GM10847 (cell line): ENCODE results near the gene YPEL2.

Experiments used
- POLR2A ChIP-seq: IDR thresholded peaks from 2 replicates; pipeline ENCODE4 v1.6.1; 2011; ENCODE audit not compliant: insufficient read length; ENCODE audit errors: extremely low read depth

YPEL2 gene

DNA sequence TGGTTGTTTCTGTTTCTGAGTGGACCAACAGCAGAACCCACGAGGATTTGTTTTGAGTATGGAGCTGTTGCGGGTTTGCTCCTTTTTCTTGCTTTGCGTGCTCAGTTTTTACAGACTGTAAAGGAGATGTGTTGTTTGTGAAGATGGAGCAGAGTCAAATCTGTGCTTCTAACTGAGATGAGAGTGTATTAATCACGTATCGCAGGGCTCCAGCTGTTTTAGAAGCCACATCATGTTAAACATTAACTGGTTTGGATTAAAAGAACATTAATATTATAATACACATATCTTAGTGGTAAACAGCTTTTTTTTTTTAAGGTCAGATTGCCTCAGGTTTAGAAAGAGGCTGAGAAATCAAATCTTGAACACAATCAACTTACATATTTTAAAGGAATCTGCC lies 69.4 kb downstream of the YPEL2 start:
- no peak for TF ChIP-seq POLR2A

DNA sequence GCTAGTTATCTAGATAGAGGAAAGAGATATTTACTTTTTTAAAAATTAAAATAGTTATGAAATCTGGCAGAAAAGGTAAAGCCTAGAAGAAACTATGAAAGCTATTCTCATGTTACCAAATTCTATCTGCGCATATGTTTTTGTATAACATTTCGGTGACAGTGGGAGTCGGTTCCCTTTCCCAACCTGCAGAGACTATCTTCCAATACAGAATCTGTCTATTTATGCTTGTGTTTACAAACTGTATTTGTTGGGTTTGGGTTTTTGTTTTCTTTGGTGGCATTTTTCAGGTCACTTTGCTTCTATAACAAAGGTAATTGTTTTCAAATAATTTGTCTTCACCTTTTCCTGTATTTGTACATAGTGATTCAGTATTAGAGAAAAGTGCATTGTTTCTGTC lies 69.8 kb downstream of the YPEL2 start:
- TF ChIP-seq POLR2A, result no peak

DNA sequence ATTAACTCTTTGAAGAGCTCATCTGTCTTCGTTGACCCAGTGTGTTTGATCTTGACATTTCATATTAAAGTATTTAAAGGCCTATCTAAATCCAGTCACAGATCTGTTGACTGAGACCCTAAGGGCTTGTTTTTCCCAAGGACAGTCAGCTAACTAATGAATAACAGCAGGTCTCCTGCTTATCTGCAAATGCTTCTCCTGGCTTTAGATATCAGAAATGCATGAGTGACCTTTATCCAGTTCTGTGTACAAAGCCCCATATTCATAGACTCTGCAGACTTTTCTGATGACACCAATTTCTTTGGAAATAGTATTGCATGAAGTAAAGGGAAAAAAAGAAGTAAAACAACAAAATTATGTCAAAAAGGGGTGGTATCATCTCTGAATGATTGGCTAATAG lies 70.3 kb downstream of the YPEL2 start:
- TF ChIP-seq POLR2A, result no peak

DNA sequence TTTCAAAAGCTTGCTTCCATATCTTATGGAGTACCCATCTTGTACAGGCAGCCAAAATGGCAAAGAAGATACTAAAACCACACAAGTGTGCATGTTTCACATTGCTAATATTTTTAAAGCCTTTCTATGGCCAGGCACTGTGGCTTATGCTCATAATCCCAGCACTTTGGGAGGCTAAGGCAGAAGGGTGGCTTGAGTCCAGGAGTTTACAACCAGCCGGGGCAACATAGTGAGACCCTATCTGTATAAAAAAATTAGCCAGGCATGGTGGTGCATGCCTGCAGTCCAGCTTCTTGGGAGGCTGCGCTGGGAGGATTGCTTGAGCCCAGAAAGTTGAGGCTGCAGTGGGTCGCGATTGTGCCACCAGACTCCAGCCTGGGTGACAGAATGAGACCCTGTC lies 71.3 kb downstream of the YPEL2 start:
- no peak for TF ChIP-seq POLR2A

DNA sequence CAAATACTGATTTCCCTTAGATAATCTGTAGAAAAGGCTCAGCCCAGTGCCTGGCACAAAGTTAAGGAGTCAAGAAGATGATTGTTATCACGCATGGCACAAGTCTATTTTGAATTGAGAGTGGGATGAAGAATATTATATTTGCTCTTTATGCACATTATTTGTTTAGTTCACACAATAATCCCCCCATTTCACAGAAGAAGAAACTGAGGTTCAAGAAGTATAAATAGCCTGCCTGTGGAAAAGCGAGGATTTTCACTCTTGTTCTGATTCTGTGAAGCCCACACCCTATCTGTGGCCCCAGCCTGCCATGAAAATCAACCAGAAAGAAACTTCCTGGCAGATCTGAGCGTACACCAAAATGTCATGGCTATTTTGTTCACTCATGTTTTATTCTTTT lies 73.0 kb downstream of the YPEL2 start:
- no peak for TF ChIP-seq POLR2A

DNA sequence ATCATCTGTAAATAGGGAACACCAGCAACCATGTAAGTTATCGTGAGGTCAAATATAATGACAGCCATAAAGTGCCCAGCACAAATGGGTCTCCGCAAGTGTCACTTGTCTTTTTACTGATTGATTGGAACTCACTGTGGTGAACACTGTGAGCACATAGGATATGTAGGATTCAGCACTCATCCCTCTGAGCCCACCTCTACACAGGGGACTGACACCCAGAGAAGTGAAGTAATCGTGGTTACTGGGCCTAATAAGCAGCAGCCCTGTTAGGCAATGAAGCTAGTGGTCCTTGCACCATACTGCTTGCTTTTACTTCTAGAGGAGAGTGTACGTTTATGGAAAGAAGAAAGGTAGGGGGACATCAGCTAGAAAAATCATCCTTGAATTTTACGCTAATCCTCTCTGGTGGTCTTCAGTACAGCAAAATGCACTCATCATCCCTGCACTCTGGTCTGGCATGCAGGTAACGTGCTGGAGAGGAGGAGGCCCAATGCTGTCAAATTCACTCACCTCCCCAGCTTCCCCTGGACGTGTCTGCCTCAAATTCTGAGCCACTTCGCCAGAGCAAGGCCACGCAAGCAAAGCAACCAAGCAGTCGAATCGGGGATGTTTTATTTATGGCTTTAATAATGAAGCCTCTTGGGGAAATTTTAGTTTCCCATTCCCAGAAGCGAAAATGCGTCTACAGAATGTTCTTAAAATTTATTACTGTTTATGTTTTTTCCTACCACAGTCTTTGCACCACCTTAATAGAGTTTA lies 74.7 kb downstream of the YPEL2 start:
- no peak for TF ChIP-seq POLR2A

DNA sequence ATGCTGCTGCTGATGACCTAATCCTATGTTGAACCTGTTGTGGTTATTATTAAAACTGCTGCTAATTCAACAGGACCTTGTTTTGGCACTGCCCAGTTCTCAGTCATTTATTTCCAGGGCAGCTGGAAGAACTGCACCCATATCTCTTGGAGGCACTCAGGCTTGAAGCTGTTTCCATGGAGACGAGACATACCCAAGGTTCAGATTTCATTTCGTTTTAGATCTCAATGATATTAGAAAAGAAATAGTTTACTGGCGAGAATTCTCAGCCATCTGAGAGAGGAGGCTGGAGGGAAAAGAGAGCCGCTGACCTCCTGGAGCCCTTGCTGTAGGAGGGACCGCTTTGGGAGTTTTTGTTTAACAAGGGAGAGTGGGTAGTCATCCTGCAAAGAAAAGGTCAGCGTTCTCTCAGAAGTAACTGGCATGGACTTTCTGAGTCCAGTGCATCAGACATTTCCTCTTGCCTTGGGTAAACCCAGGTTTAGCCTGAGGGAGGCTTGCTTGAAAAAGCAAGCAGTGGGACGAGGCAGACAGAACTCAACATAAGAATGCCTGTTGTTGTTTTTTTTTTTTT lies 75.4 kb downstream of the YPEL2 start:
- no peak for TF ChIP-seq POLR2A

DNA sequence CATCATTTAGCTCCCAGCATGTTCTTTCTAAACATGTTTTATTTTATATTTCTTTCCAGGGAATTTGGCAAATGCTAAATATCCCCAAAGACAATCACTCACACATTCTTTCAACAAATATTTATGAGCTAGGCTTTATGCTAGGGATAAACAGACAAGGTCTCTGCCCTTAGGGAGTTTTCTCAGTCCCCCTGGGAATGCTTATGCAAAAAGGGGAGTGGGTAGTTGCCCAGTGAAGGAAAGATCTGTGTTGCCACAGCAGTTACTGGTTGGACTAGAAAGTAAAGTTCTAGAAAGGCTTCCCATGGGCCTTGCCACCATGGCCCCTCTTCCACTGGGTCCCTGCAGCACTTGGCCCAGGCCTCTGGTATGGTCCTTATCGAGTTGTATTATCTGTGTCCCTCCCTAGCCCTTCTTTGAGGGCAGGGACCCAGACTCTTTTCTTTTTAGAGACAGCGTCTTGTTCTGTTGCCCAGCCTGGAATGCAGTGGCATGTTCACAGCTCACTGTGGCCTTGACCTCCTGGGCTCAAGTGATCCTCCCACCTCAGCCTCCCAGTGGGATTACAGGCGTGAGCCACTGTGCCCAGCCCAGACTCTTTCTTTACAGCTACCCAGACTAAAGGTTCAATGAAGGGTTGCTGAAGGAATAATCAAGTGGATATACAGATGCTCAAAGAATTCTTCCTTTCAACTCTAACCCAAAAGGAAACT lies 78.0 kb downstream of the YPEL2 start:
- TF ChIP-seq POLR2A, result no peak

DNA sequence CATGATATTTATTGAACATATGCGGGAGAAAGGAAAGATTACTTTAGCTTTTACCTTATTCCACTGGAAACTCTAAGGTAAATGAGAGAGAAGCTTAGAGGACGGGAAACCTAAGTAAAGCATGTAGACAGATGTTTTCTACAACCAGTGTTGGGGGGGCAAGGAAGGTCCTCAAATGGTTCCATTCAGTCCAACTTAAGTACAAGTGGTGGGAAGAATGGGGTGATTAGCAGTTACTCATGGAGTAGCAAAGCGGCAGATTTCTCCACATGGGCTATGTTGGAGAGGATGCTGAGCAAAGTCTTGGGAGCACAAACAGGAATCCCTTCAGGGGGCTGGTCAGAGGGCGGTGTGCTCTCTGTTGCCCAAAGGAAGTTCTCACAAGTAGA lies 78.6 kb downstream of the YPEL2 start:
- TF ChIP-seq POLR2A, result no peak

DNA sequence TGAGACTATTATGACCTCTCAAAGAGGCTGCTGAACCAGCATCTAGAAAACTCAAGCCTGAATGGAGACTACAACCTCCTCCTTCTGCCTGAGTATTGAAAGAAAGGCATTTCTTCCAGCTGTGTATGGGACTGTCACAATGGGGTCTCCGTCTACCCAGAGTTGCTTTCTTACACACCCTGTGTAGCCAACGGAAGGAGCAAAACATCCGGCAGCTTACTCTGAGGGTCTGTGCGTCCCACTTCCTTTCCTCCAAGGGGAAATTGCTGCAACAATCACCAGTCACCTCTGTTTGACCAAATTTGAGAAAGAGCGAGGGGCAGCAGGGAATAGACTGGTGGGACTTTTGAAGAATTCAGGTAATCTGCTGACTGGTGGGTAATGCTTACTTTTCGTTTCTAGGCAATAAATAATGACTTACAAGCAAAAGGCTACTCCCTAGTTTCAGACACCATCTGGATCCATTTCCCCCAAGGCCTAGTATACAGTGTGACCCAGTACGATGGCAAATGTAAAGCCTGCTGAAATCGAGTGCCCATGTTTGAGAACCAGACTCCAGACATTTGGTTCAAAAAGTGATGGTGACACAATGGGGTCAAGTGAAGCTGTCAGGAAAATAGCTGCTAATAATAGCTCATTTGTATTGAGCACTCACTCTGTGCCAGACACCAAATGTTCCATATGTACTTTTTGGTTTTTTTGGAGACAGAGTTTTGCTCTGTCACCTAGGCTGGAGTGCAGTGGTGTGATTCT lies 81.7 kb downstream of the YPEL2 start:
- TF ChIP-seq POLR2A, result no peak

DNA sequence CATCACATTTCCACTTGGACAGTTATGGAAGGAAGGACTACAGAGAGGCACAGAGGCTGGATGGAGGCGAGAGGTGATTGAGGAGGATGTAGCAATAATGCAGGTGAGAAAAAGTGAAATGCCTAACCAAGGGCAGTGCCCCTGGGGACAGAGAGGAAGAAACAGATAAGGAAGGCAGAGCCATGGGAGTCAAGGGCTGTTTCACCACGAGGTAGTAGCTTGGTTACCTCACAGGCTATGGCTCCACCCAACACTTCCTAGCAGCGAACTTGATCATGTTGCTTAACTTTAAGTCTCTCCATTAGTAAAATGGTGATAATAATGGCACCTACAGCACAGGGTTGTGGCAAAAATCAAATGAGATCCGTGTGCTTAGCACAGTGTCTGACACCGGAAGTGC lies 83.9 kb downstream of the YPEL2 start:
- TF ChIP-seq POLR2A, result no peak

DNA sequence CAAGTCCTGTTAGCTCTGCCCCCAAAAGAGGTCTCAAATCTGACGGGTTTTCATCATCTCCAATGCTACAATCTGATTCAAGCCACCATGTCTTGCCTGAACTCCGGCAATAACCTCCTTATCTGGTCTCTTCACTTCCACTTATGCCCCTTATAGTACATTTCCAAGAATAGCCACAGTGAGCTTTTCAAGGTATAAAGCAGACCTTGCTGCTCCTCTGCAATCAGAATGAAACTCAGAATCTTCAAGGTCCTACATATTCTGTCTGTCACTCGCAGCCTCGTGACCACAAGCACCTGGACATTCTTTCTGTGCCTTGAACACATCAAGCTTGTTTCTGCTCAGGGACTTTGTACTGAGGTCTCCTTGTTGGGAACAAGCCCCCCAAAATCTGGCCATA lies 84.7 kb downstream of the YPEL2 start:
- TF ChIP-seq POLR2A, result no peak

DNA sequence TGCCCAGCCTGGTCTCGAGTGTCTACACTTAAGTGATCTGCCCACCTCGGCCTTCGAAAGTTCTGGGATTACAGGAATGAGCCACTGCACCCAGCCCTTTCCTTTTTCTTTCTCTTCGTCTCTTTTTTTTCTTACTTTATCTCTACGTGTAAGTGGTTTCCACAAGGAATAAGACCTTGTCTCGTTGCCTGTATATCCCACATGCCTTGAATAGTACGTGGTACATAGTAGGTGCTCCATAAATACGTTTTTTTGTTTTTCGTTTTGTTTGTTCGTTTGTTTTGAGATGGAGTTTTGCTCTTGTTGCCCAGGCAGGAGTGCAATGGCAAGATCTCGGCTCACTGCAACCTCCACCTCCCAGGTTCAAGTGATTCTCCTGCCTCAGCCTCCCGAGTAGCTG lies 86.0 kb downstream of the YPEL2 start:
- no peak for TF ChIP-seq POLR2A

DNA sequence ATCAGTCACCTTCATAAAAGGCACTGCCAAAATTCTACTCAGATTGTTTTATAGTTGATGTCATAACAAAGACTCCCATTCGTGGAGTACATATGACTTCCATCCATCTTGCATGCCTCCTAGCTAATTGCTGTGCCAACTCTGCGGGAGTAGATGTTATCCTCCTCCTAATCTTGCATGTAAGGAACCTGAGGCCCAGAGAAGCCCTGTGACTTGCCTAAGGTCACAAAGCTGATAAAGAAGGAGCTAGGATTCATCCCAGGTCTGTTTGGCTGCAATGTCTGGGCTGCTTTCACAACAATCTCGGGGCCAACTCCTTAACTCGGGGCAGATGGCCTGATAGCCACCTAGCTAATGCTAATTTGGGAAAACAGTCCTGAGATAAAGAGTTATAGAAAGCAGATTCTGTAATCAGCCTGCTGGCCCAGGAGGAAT lies 87.3 kb downstream of the YPEL2 start:
- TF ChIP-seq POLR2A, result no peak

DNA sequence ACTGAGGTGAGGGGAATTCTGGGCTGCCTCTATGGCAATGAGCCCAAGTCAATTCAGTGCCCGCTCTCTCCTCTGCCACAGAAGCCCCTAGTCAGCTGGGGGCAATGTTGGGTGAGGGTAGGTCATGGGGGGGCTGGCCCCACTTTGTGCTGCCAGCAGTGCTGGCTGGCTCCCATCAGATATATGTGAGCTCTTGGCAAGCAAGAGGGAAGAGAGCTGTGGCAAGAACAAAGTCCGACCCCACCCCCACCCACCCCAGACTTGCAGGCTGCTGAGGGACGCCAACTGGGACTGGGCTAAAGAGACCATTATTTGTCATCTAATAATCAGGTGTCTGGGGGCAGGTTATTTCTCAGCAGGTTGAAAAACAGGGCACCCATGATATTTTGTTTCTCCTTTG lies 89.4 kb downstream of the YPEL2 start:
- TF ChIP-seq POLR2A, result no peak

DNA sequence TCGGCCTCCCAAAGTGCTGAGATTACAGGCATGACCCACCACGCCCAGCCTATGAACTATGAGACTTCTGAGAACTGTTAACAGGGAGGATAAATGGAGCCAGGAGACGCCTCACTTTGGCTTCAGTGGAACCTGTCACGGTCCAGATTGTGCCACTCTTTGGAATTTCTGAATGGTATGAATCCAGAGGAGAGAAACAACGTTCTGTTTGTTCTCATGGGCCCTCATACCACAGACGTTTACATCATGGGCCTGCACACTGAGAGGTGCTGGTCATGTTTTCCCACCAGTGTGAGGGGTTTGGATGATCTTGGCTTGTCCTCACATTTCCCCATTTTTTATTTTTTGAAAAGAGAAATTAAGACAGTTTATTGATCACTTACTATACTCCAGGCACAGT lies 90.3 kb downstream of the YPEL2 start:
- TF ChIP-seq POLR2A, result no peak

DNA sequence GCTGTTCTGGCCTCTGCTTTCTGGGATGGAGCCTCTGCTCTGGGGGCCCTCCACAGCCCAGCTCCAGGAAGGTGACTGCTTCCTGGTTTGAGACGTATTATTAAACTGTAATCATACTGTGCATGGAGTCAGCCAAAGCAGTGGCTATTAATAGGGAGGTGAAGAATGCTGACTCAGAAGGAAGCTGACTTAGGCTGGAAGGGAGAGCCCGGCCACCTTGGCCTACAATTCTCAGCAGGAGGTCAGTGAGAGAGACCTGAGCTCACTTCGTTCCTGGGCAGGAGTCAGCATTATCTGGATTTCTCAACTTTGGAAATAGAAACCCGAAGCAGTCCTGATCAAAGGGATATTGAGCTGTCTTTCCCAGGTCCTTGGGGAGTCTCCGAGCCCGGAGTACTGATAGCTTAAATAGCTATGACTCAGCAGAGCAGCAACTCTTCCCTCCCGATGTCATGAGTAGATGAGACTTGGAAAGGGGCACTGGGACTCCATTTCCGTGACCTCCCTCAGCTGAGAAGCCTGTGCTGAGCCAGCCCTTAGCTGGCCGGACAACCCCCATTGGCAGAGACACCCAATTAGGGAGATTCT lies 91.8 kb downstream of the YPEL2 start:
- TF ChIP-seq POLR2A, result no peak
